Activated CD8-positive, alpha-beta memory T cell treated with anti-CD3 and anti-CD28 coated beads, Interleukin-2, amount 10 ng/mL, durations not matched to agents 7 days and 5 days (primary cell): ENCODE results near the gene MED20. TPM values are rescaled to one million over a fixed set of nuclear protein-coding genes. Genes with fewer than 3 reads are reported as not detected.

ENCODE experiments used
- ATAC-seq: fragments of 150-1000 bp; cut with Tn5 transposase; one replicate; pipeline ENCODE4 v1.10.0; 2021; ENCODE audit warnings: moderate library complexity
- CTCF ChIA-PET: fragments of 350-600 bp; sonication (Branson Sonifier 250); formaldehyde crosslinking; loops from one replicate; lab custom pipeline; 2021; ENCODE audit warnings: antibody characterized with exemption; lab: Charles Lee
- DNase-seq: peaks from one replicate; pipeline ENCODE4 v3.0.0-alpha.2; 2020
- H3K27ac Mint-ChIP-seq: one replicate; pipeline ENCODE4 v1.8.0; 2021; ENCODE audit warnings: mild to moderate bottlenecking, mixed read lengths
- H3K27me3 Mint-ChIP-seq: one replicate; pipeline ENCODE4 v1.8.0; 2021; ENCODE audit warnings: mixed read lengths
- H3K36me3 Mint-ChIP-seq: one replicate; pipeline ENCODE4 v1.8.0; 2021; ENCODE audit warnings: mild to moderate bottlenecking, mixed read lengths
- H3K4me1 Mint-ChIP-seq: one replicate; pipeline ENCODE4 v1.8.0; 2021; ENCODE audit warnings: mixed read lengths
- H3K4me3 Mint-ChIP-seq: one replicate; pipeline ENCODE4 v1.8.0; 2021; ENCODE audit warnings: mild to moderate bottlenecking, moderate library complexity, mixed read lengths
- H3K9me3 Mint-ChIP-seq: one replicate; pipeline ENCODE4 v1.8.0; 2022; ENCODE audit warnings: low read depth, mixed read lengths
- total RNA-seq, 2 experiments: library from RNA; stranded (reverse); gene quantifications; one replicate each; pipeline ENCODE4 v1.2.3, GENCODE V29; 2021

Gene MED20, protein sequence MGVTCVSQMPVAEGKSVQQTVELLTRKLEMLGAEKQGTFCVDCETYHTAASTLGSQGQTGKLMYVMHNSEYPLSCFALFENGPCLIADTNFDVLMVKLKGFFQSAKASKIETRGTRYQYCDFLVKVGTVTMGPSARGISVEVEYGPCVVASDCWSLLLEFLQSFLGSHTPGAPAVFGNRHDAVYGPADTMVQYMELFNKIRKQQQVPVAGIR
- 10 to 100 TPM; 21.9 to 25.6 TPM for total RNA-seq

DNA sequence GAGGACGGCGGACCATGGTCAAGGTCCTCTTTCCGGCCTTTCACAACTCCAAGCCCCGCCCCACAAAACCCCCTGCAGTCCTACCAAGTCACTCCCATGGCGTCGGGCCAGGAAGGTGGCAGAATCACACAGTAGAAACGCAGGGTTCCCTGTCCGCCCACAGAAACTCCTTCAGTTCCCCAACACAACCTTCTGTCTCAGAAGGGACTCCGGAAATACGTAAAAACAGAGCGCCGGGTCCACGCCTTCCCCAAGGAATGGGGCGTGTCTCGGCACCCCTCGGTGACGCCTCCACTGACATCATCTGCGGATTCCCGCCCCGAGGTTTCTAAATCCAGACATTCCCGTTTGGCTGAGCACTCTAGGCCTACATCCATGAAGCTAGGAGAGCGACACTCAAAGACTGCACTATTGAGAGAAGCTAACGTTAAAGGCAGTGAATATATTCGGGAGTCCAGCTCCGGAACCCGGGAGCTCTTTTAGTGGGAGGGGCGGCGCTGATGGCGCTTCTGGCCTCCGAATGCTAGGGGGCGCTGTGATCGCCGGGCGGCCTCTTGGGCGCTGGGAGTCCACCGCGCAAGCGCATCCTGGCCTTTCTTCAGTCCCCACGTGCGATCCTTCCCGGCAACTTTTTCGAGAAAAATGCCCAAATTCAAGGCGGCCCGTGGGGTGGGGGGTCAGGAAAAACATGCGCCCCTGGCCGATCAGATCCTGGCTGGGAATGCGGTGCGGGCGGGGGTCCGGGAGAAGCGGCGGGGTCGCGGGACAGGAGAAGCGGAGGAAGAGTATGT lies at the start of gene MED20, which contains the start of gene BYSL:
Gene MED20, minus strand, starts transcription at position 219 of the 791 bp plus-strand sequence. Its CDS starts 121 bp downstream, at position 98.
Gene BYSL, plus strand, starts transcription at position 579 of the 791 bp plus-strand sequence. Its CDS starts 64 bp downstream, at position 643.
- Mint-ChIP-seq H3K9me3 (no peaks in the 10 kb centered on the region), H3K4me3 (peak within 1 kb of the TSS; percentile 88), H3K36me3 (peaks cover 29% of the 10 kb centered on the region), H3K27ac (peak within 1 kb of the TSS; percentile 98), H3K27me3 (no peaks in the 10 kb centered on the region), H3K4me1 (peaks cover 57% of the 10 kb centered on the region)
- DNase-seq = peak; percentile 96
- ATAC-seq = peak; percentile 91
- CTCF ChIA-PET = interaction anchor here (0.6 to 6.1 kb wide), 37 partner anchors 8 to 1008 kb away, joined by 3 to 184 read pairs (median 4); partner anchors contain the start of genes CCND3, CNPY3, PRICKLE4 and TAF8

DNA sequence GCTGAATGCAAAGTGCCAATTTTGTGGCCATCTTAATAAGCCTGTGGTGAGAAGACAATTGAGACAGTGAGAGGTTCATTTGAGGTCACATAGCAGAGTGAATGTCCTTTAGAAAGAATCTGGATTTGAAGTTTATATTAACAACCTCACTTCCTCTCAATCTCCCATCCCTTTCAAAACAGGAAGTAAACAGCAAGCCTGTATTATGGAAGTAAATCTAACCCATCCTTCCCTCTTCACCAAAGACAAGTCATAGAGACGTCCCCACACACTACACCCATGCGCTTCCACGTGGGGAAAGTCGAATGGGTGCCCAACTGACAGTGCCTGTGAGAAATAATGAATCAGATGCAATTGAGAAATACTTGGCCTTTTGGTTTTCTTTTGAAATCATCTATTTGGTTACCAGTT lies 49.5 kb upstream of the MED20 start:
- peak; percentile 39 for ATAC-seq
- CTCF ChIA-PET = no interaction called here
- no peak for DNase-seq
- Mint-ChIP-seq H3K27me3 (no peaks in the 10 kb centered on the region), H3K4me3 (no peak overlapping the region), H3K27ac (peak overlapping the region; percentile 68), H3K9me3 (no peaks in the 10 kb centered on the region), H3K4me1 (peaks cover 27% of the 10 kb centered on the region), H3K36me3 (peaks cover 3% of the 10 kb centered on the region)

DNA sequence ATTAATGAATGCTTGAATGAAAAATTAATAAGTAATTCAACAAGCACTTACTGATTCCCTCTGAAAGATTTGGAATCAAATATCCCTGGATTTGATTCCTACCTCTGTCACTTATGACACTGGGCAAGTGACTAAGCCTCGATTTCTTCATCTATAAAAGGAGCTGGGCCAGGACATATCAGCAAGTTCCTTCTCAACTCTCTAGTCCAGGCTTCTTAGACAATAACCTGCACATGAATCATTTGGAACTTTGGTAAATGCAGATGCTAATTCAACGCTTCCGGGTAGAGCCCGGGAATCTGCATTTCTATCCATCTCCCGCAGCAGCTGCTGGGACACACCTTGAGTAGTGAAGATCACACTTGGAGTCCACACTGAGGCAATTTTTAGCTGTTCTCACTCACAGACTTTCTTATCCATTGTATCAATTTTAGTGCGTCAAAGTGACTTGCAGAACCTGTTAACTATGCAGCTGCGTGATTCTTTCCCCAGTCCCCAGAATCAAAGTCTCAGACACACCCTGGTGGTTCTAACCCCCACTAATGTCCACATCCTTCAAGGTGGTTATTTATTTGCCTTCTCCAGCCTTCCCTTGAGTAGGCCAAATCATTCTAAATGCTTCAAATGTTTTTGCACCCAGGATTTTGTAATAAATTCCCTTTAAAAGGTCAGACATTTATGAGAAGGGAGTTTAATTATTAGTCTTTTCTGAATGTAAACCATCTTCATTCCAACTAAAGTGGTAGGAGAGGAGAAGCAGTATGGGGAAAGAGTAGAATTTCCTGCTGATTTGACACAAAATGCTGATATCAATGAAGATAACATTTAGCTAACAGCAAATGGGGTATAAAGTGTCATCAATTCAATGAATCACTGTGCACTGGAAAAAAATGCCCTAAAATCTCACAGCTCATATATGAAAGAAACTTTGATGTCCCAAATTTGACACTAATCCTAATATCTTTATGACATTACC lies 46.7 kb upstream of the MED20 start:
- Mint-ChIP-seq H3K36me3 (peaks cover 5% of the 10 kb centered on the region), H3K27me3 (no peaks in the 10 kb centered on the region), H3K4me1 (peaks cover 42% of the 10 kb centered on the region), H3K4me3 (no peak overlapping the region), H3K9me3 (no peaks in the 10 kb centered on the region), H3K27ac (no peak overlapping the region)
- DNase-seq = no peak
- CTCF ChIA-PET = interaction anchor here (0.9 to 1.1 kb wide), 2 partner anchors 23 to 76 kb away, joined by 3 to 5 read pairs; no protein-coding TSS in a partner anchor
- ATAC-seq = no peak

DNA sequence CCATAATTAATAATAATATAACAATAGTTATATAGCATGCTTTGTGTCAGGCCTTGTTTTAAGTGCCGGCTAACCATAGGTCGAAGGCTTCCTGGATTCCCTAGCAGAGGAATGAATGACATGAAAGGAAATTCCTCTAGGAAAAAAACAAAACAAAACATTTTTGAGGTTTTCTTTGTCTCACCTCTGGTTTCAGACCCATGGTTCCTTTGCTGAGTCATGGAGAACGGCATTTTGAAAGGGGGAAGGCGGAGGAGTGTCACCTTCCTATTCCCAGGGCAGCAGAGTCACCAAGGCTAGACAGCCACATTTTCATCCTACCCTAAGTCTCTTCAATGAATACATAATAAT lies 46.0 kb upstream of the MED20 start:
- CTCF ChIA-PET = no interaction called here
- no peak for ATAC-seq
- Mint-ChIP-seq H3K36me3 (peaks cover 5% of the 10 kb centered on the region), H3K27me3 (no peaks in the 10 kb centered on the region), H3K4me1 (peaks cover 43% of the 10 kb centered on the region), H3K4me3 (no peak overlapping the region), H3K9me3 (no peaks in the 10 kb centered on the region), H3K27ac (no peak overlapping the region)
- no peak for DNase-seq

DNA sequence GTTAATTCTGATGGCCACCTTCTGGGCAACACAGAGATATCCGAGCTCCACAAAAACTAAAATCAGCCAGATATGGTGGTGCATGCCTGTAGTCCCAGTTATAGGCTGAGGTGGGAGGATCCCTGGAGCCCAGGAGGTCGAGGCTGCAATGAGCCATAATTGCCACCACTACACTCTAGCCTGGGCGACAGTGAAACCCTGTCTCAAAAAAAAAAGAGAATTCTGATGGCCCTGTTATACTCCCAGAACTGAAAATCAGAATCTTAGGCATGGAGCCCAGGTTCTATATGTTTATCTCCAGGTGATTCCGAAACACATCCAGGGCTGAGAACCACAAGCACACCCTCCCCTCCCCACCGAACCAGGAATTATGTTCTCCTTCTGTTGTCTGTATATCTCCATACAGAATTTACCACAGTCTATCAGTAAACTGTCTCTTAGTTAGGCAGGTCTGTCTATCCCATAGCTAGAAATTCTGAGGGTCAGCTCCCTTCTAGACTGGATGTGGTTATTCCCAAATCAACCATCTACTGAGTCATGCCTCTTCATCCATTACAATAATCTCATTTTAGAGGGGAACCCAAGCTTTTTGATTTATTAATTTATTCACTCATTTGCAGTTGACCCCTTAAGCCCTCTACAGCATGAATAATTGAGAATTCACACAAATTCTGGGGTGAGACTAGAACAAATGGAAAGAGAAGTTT lies 45.4 kb upstream of the MED20 start:
- peaks cover 10% of the 10 kb centered on the region for H3K36me3 Mint-ChIP-seq

DNA sequence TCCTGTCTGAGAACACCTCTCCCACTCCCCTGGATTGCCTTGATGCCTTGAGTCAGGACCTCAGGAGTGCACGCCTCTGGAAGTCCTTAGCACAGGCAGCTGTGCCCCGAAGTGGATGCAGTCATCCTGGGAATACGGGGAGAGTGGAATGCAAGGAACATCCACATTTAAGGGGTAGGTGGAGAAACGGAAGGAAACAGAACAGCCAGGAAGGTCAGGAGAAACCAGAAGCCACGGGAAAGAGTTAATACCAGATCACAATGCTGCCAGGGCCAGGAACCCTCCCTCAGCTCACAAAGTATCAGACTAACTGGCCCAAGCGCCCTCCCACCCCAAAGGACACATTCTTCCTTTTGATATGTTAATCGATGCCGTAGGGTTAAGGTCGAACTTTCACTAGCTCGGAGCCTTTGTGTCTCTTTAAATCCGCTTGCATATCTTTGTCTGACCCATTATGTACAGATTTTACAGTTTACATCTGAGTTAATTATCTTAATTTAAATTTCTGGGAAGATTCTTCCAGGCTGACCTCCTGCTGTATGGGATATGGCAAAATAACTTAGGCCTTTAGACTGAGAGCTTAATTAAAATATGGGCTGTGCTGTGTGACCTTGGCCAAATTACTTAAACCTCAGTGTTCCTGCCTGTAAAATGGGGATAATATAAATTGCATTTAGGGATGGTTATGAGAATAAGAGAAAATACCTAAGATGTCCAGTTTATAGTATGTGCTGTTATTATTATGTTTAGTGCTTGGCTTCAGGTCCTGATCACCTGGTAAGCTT lies 44.7 kb upstream of the MED20 start:
- Mint-ChIP-seq H3K4me1 (peaks cover 48% of the 10 kb centered on the region), H3K27ac (no peak overlapping the region), H3K9me3 (no peaks in the 10 kb centered on the region), H3K36me3 (peaks cover 9% of the 10 kb centered on the region), H3K27me3 (no peaks in the 10 kb centered on the region), H3K4me3 (no peak overlapping the region)
- ATAC-seq (no peak), DNase-seq (no peak)
- CTCF ChIA-PET = interaction anchor here (2.2 kb wide), 1 partner anchor 26 kb away, joined by 5 read pairs; no protein-coding TSS in a partner anchor

More for the DNA sequence above, 45.4 kb upstream of the MED20 start:
- CTCF ChIA-PET = interaction anchor here (2.2 kb wide), 1 partner anchor 26 kb away, joined by 5 read pairs; no protein-coding TSS in a partner anchor
- H3K4me1 Mint-ChIP-seq = peaks cover 49% of the 10 kb centered on the region
- DNase-seq (no peak), ATAC-seq (no peak)
- H3K27ac Mint-ChIP-seq = no peak overlapping the region
- H3K9me3 Mint-ChIP-seq = no peaks in the 10 kb centered on the region
- no peak overlapping the region for H3K4me3 Mint-ChIP-seq
- no peaks in the 10 kb centered on the region for H3K27me3 Mint-ChIP-seq

DNA sequence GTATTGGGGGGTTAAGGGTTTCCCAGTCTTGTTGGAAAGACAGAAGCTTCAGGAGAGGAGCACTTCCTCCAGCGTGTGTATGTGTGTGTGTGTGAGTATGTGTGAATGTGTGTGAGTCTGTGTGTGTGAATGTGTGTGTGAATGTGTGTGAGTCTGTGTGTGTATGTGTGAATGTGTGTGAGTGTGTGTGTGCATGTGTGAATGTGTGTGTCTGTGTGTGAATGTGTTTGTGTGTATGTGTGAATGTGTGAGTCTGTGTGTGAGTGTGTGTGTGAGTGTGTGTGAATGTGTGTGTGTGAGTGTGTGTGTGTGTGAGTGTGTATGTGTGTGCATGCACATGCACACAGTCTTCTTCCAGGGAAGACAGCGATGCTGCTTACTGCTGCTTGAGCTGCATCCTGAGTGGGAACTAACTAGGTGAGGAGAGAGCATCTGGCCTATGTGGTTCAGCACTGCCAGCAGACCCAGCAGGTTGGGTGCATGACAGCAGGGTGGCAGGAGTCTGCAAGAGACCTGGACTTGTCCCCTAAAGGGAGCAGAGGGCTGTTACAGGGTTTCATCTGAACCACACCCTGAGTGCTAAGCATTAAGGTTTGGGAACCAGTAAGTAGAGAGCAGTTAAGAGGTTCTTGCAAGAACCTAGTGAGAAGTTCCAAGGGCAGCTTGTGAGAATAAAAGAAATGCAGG lies 43.4 kb upstream of the MED20 start:
- Mint-ChIP-seq H3K4me1 (peaks cover 49% of the 10 kb centered on the region), H3K36me3 (peaks cover 7% of the 10 kb centered on the region), H3K4me3 (no peak overlapping the region), H3K27ac (peak overlapping the region; percentile 2), H3K9me3 (no peaks in the 10 kb centered on the region), H3K27me3 (no peaks in the 10 kb centered on the region)
- ATAC-seq = peak; percentile 40
- CTCF ChIA-PET = interaction anchor here (0.8 to 2.2 kb wide), 5 partner anchors 17 to 583 kb away, joined by 3 to 5 read pairs (median 3); no protein-coding TSS in a partner anchor
- peak; percentile 48 for DNase-seq

DNA sequence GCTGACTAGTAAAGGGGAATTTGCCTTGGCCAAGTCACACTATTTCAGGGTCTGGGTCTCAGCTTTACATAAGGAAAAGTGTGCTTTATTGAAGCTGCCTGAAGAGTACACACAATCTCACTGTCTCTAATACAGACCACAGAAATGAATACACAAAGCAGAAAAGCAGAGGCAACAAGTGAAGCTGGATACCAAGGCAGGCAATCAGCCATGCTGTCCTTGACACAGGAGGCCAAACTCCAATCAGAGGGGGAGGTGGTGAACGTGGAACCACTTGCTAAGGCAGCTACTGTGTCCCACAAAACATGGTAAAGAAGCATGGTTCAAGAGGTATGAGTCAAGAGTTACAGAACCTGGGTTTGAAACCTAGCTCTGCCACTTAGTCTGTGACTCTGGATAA lies 42.4 kb upstream of the MED20 start:
- Mint-ChIP-seq H3K27me3 (no peaks in the 10 kb centered on the region), H3K36me3 (peaks cover 12% of the 10 kb centered on the region), H3K4me1 (peaks cover 58% of the 10 kb centered on the region), H3K9me3 (no peaks in the 10 kb centered on the region), H3K27ac (peak overlapping the region; percentile 59), H3K4me3 (no peak overlapping the region)
- ATAC-seq (no peak), DNase-seq (no peak)
- CTCF ChIA-PET = interaction anchor here (0.6 to 1.7 kb wide), 4 partner anchors 16 to 584 kb away, joined by 3 to 4 read pairs (median 3); no protein-coding TSS in a partner anchor

DNA sequence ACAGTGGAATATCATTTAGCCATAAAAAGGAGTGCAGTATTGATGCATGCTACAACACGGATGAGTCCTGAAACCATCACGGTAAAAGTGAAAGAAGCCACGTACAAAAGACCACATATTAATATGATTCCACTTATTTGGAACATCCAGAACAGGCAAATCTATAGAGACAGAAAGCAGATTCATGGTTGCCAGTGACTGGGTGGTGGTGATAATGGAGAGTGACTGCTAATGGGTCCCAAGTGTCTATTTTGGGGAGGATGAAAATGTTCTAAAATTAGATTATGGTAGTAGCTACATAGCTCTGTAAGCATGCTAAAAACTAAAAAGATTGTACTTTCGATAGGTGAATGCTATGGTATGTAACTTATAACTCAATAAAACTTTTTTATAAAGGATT lies 39.1 kb upstream of the MED20 start:
- ATAC-seq (no peak), DNase-seq (no peak)
- Mint-ChIP-seq H3K4me3 (no peak overlapping the region), H3K4me1 (peaks cover 63% of the 10 kb centered on the region), H3K27ac (peak overlapping the region; percentile 8), H3K36me3 (peaks cover 12% of the 10 kb centered on the region), H3K27me3 (no peaks in the 10 kb centered on the region), H3K9me3 (no peaks in the 10 kb centered on the region)
- CTCF ChIA-PET = interaction anchor here (1.2 to 2.6 kb wide), 2 partner anchors 10 to 12 kb away, joined by 4 to 7 read pairs; no protein-coding TSS in a partner anchor

DNA sequence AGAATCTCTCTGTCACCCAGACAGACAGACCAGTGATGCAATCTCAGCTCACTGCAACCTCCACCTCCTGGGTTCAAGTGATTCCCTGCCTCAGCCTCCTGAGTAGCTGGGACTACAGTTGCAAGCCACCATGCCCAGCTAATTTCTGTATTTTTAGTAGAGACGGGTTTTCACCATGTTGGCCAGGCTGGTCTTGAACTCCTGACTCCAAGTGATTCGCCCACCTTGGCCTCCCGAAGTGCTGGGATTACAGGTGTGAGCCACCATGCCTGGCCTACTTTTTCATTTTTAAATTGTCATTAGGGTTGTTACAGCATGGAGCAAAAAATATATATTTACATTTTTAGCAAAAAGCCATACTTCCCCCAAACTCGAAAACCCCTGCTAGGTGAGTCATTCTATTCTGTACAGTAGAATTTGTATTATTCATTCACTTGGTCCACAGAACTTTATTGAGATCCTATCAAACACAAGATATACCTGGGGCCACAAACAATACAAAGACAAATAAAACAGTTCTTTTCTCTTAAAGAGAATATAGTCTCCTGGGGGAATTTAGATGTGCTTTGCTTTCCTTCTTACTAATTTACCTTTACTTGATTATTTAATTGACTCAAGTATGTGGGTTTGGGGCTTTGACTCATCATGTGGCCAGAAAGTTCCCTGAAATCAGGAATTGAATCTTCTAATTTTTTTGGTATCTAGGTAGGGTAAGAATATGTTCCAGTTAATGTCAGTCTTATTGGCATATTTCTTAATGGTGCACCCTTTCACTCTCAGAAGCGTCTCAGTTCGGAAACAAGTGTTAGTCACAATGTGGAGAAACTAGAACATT lies 37.3 kb upstream of the MED20 start:
- peak; percentile 47 for DNase-seq
- CTCF ChIA-PET = interaction anchor here (0.9 kb wide), 1 partner anchor 14 kb away, joined by 4 read pairs; no protein-coding TSS in a partner anchor
- H3K36me3 Mint-ChIP-seq = peaks cover 12% of the 10 kb centered on the region

More for the DNA sequence above, 37.3 kb upstream of the MED20 start:
- peak; percentile 78 for ATAC-seq
- H3K9me3 Mint-ChIP-seq = no peaks in the 10 kb centered on the region
- H3K4me3 Mint-ChIP-seq = no peak overlapping the region
- peak overlapping the region; percentile 77 for H3K27ac Mint-ChIP-seq
- H3K27me3 Mint-ChIP-seq = no peaks in the 10 kb centered on the region
- peaks cover 52% of the 10 kb centered on the region for H3K4me1 Mint-ChIP-seq
